LNCAP (cell line): ENCODE results near the gene CEMIP.

Experiments
- TF ChIP-seq, protein P1 (sequence below): fragments of 450-650 bp; IDR thresholded peaks from 2 replicates; pipeline ENCODE4 v1.5.1; 2017; ENCODE audit warnings: mild to moderate bottlenecking

Gene CEMIP

DNA sequence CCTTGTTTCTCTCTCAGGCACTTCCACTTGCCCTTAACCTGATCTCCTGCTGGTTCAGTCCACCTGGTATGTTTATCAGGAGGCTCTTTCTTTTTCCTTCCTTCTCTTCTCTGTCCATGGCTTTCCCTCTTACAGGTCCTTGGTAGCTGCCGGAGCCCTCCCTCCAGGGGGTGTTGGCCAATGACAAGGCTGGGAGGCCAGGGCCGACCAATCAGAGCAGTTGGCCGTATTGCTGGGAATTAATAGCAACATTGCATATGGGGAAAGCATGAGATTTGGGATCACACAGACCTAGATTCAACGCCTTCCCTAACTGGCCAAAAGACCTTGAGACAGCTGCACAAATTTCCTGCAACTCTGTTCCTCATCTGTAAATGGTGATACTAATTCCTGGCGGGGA lies 62.4 kb downstream of the CEMIP start:
- TF ChIP-seq, protein P1, sequence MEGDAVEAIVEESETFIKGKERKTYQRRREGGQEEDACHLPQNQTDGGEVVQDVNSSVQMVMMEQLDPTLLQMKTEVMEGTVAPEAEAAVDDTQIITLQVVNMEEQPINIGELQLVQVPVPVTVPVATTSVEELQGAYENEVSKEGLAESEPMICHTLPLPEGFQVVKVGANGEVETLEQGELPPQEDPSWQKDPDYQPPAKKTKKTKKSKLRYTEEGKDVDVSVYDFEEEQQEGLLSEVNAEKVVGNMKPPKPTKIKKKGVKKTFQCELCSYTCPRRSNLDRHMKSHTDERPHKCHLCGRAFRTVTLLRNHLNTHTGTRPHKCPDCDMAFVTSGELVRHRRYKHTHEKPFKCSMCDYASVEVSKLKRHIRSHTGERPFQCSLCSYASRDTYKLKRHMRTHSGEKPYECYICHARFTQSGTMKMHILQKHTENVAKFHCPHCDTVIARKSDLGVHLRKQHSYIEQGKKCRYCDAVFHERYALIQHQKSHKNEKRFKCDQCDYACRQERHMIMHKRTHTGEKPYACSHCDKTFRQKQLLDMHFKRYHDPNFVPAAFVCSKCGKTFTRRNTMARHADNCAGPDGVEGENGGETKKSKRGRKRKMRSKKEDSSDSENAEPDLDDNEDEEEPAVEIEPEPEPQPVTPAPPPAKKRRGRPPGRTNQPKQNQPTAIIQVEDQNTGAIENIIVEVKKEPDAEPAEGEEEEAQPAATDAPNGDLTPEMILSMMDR: no peak

DNA sequence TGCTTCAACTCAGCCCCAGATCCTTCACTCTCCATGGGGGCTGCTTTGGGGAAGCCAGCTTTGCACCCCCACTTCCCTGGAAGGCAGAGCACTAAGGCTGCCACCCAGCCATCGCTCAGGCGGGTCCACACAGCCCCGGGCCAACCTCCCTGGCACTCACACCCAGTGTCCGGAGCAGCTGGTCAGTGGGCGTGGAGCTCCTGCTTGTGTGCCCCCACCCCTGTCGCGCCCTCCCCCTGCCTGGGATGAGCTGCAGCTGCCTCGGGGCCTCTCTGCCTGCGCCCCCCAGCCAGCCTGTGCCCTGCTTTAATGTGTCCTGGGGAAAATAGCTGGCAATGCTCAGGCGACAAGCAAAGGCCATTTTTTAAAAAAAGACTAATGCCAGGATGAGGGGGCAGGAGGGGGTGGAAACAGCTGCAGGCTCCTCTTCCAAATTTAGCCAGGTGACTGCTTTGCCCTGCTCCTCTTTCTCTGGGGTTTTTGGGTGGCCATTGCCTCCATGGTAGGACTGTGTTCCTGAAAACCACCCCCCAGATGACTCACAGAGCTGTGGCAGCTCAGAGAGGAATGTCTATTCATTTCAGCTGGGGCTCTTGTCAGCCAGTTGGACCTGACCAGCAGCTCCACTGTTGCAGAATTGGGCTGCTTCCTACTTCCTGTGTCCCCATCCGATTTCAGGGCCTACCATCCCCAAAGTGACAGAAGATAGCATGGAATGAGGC lies 65.0 kb downstream of the CEMIP start:
- TF ChIP-seq, protein P1: no peak

DNA sequence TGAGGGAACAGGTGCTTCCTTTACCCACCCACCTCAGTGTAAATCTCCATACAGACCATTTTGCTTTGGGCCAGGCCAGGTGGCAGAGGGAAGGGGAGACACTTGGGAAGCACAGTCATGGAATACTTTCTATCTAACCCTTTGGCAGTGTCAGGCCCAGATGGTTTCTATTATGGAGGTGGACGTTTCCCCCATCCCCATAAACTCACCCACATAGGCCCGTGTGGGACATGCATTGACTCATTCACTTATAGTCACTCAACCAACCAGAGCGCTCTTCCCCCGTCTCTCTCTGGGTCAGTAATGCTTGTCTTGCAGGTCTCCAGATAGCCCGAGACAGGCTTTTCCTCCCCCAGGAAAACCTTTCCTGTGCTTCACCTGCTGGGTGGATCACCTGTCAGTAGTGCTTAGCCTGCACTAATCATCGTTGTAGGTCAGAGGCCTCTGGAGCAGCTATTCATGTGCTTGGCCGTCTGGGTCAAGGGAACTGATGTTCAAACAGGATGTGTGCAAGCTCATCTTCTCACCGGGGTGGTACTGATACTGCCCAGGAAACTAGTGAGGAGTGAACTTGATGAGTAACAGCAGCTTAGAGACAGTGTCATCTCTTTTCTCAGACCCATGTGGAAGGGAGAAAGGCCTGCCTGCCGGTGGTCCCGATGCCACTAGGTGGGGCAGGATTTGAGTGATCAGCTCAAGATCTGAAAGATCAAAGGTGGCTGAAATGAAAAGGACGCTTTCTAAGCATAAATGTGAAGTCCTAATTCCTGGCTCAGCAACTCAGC lies 67.1 kb downstream of the CEMIP start:
- TF ChIP-seq, protein P1: no peak

DNA sequence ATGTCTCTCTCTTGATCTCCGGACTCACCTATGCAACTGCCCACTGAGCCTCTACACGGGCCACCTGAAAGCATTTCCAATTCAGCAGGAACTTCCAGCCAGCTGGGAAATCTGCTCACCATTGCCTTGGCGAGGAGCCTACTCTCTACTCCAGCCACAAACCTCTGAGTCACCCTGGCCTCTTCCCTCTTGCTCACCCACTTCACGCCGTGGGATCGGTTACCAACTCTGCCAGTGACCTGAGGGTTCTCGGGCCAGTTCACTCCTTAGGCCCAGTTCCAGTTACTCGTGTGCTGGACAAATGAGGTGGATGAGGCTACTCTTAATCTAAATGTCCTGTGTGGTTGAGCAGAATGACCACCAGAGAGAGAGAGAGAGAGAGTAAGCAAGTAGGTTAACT lies 70.1 kb downstream of the CEMIP start:
- TF ChIP-seq, protein P1: no peak

DNA sequence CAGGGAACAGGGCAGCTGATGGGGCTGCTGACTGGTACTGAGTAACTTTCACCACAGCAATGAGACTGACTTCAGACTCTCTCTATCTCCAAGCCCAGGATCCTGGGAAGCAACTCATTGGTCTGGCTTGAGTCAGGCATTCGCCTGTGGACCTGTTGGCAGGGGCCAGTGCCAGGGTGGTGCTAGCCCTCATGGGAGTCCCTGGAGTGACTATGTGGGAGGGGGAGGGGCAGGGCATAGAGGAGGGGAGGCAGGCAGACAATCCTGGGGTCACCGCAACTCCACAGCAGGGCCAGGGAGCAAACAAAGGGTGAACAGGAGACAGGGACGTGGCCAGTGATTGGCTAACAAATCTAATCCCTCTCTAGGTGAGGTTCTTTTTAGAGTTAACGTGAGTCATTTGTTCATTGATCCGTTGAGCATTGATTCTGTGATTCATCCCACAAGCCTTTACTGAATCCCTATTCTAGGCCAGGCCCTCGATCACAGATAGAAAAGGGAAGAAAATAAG lies 71.8 kb downstream of the CEMIP start:
- TF ChIP-seq, protein P1: no peak

DNA sequence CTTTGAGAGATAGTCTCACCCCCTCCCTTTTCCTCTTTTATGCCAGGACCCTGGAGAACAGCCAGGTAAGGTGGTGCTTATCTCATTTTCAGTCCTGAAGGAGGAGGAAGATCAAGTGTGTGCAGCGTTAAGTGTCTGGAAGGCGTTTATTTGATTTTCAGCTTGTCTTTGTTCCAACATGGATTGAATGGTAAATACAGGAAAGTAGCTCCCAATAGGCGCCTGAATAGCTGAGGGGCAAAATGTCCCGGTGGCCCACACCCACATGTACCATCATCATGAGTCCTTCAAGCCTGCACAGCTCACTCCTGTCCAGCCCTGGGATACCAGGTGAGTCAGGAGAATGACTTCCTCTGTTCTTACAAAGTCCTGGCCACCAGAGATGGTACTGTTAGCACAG lies 73.5 kb downstream of the CEMIP start:
- TF ChIP-seq, protein P1: no peak

DNA sequence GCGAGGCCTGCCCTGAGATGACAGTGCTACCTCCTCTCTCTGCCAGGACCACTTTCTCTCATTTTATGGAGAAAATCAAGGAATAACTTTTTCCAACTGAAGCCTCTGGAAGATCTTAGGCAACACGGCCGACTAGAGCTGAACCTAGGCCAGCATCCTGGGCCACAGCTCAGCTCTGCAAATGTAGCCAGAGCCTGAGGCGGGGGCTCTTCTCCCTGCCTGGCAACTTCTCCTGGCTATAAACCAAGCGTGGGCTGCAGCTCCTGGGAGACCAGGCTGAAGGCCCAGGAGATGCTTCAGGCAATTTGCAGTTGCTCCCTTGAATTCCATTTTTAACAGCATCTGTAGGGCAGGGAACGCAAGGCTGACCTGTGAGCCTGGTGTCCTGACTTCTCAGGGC lies 74.9 kb downstream of the CEMIP start:
- TF ChIP-seq, protein P1: no peak
